H7 (cell line): ENCODE data around the gene RBL2. TPM values are rescaled to one million over a fixed set of nuclear protein-coding genes. Genes with fewer than 3 reads are reported as not detected.
"Not testable (repeated sequence)": the region's sequence is repeated elsewhere in the genome, so short reads cannot be mapped to it uniquely, and the experiment has no call there.

Experiments used
- DNase-seq: peaks from one replicate; pipeline ENCODE4 v3.0.0; 2012
- H3K27me3 ChIP-seq: 2 replicates; pipeline ENCODE4 v1.6.0; 2011; ENCODE audit warnings: mild to moderate bottlenecking, low read length; ENCODE audit not compliant: control insufficient read depth, insufficient read depth
- H3K36me3 ChIP-seq: replicated peaks from 2 replicates; pipeline ENCODE4 v1.5.1; 2011; ENCODE audit warnings: low read length; ENCODE audit not compliant: control insufficient read depth, insufficient read depth
- H3K4me3 ChIP-seq: 2 replicates; pipeline ENCODE4 v1.5.1; 2011; ENCODE audit warnings: low read depth, mild to moderate bottlenecking, control low read depth, low read length, moderate library complexity; ENCODE audit not compliant: insufficient read depth
- total RNA-seq: library from RNA; depleted of rRNA; stranded (reverse); fragments of >200 nt; shearing (Covaris generic); gene quantifications from 2 replicates; pipeline ENCODE4 v1.2.3, GENCODE V29; 2014; rRNA removed

The RBL2 gene
- total RNA-seq, 1 experiment from 2014 or later, result 21.9 TPM

DNA sequence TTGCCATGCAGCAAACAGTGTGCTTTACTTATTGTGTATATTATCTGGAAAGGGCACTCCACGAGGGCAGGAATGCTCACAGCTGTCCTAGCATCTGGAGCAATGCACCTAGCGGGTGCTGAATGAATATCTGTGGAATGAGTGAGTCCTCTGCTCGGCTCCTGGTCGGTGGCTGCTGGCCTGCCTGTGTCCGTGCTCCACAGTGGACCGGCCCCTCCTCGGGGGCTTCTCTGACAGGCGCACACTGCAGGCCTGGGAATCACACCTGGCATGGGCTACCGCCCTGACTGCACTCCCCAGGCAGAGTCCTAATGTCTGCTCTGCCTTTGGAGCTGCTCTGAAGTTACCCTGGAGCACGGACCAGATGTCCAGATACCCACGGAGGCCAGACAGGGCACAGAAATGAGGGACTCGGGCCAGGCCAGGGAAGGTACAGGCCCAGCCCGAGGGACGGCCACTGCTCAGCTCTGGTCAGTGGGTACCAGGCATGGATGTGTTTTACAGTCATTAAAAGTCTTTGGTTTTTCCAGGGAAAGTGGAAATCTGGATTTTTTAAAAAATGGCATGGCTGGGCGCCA lies 89.8 kb downstream of the RBL2 start:
- Histone ChIP-seq H3K36me3 (no peaks in the 10 kb centered on the region), H3K27me3 (no peaks in the 10 kb centered on the region), H3K4me3 (no peak overlapping the region)
- no peak for DNase-seq

GRCh38 chr16:53528797-53529196 lies 94.5 kb downstream of the RBL2 start:
- Histone ChIP-seq H3K36me3 (no peaks in the 10 kb centered on the region), H3K4me3 (no peak overlapping the region)

GRCh38 chr16:53529513-53529912 lies 95.2 kb downstream of the RBL2 start:
- H3K27me3 ChIP-seq, result no peaks in the 10 kb centered on the region
- no peak overlapping the region for H3K4me3 ChIP-seq

More at GRCh38 chr16:53528797-53529196, 94.5 kb downstream of the RBL2 start:
- no peaks in the 10 kb centered on the region for H3K27me3 ChIP-seq
- no peak for DNase-seq

GRCh38 chr16:53530046-53530445 lies 95.8 kb downstream of the RBL2 start:
- DNase-seq, result no peak
- Histone ChIP-seq H3K4me3 (no peak overlapping the region), H3K27me3 (no peaks in the 10 kb centered on the region), H3K36me3 (no peaks in the 10 kb centered on the region)

More at GRCh38 chr16:53529513-53529912, 95.2 kb downstream of the RBL2 start:
- H3K36me3 ChIP-seq, result no peaks in the 10 kb centered on the region
- DNase-seq, result no peak

GRCh38 chr16:53530741-53531140 lies 96.5 kb downstream of the RBL2 start:
- Histone ChIP-seq H3K36me3 (no peaks in the 10 kb centered on the region), H3K4me3 (no peak overlapping the region), H3K27me3 (no peaks in the 10 kb centered on the region)
- DNase-seq, result no peak

- Histone ChIP-seq H3K36me3 (no peaks in the 10 kb centered on the region), H3K4me3 (no peak overlapping the region), H3K27me3 (no peaks in the 10 kb centered on the region)
- peak; percentile 76 for DNase-seq
Measured at GRCh38 chr16:53534206-53534605, 99.9 kb downstream of the RBL2 start.

DNA sequence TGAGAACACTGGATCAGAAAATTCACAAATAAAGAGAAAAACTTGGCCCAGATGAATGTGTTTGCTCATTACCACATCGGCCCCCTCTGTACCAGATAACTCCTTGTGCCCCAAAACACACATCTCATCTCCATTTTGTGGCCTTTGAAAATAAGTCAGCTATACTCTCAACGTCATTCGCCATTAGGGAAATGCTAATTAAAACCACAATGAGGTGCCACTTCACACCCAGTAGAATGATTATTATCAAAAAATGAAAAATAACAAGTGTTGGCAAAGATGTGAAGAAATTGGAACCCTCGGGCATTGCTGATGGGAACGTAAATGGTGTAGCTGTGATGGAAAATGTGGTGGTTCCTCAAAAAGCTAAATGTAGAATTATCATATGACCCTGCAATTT lies 103.4 kb downstream of the RBL2 start:
- H3K36me3 ChIP-seq, result no peaks in the 10 kb centered on the region
- no peaks in the 10 kb centered on the region for H3K27me3 ChIP-seq
- no peak overlapping the region for H3K4me3 ChIP-seq
- DNase-seq, result no peak

- not testable (repeated sequence) for H3K4me3 ChIP-seq, H3K27me3 ChIP-seq, DNase-seq, H3K36me3 ChIP-seq
Measured at GRCh38 chr16:53539346-53539745, 105.1 kb downstream of the RBL2 start.

- not testable (repeated sequence) for H3K27me3 ChIP-seq, H3K4me3 ChIP-seq, H3K36me3 ChIP-seq, DNase-seq
Measured at GRCh38 chr16:53539759-53540718, 105.8 kb downstream of the RBL2 start.

Other genes with a start within 250 kb of the RBL2 start
- gene AKTIP, start 68.7 kb downstream of the RBL2 start, total RNA-seq, result 17.6 and 19.0 TPM in 2 replicates